Measurements from ENCODE around the gene ABHD17B.

Gene ABHD17B

DNA sequence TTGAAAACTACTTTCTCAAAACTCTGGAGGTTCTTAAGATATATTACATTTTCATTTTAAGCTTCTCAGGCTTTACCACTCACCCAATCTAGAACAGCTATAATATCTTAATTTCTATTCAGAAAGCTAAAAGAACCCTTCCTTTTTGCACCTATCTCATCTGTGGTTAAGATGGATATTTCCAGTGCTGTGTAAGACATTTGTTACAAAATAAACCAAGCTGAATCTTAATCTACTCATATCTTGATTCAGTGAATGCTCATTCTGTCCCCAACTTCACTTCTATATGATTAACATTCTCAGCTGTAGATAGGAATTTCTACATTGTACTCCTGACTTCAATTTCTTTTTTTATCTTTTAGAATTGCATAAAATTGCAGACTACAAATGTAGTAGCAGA is 15.0 kb downstream of the ABHD17B start:
- no peak overlapping the region for H3K27ac ChIP-seq (ENCODE audit: low read depth, low read length)
- no peak overlapping the region for H3K4me3 ChIP-seq (ENCODE audit: low read depth, low read length)

DNA sequence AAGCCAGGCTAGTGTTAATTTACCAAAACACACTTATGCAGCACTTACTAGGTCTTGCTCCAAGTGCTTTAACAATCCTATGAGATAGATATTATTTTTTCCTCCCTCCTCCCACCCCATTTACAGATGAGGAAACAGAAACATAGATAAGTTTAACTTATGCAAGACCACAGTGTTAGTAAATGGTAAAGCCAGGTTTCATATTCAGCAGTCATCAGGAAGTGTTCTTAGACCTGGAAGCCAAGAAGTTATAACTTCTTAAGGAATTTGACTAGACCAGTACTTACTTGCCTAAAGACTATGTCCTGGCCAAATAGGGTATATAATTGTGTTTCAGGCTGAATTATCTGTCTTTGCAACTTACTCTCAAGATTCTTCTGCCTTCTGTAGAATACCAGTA is 15.9 kb downstream of the ABHD17B start:
- H3K4me3 ChIP-seq (ENCODE audit: low read depth, low read length): no peak overlapping the region
- no peaks in the 10 kb centered on the region for H3K27me3 ChIP-seq (ENCODE audit: insufficient read depth, low read length)
- H2AFZ ChIP-seq (ENCODE audit: low read length, unreplicated experiment): no peak overlapping the region
- H3K4me1 ChIP-seq (ENCODE audit: control insufficient read depth, insufficient read depth, low read length, unreplicated experiment): no peaks in the 10 kb centered on the region
- no peak overlapping the region for H3K27ac ChIP-seq (ENCODE audit: low read depth, low read length)
- H3K79me2 ChIP-seq (ENCODE audit: control insufficient read depth, insufficient read depth, low read length, unreplicated experiment): peaks cover 32% of the 10 kb centered on the region
- H3K36me3 ChIP-seq (ENCODE audit: insufficient read depth, low read length): no peaks in the 10 kb centered on the region

More for the DNA sequence above, 15.0 kb downstream of the ABHD17B start:
- Histone ChIP-seq H3K27me3 (ENCODE audit: insufficient read depth, low read length) (no peaks in the 10 kb centered on the region), H3K4me1 (ENCODE audit: control insufficient read depth, insufficient read depth, low read length, unreplicated experiment) (no peaks in the 10 kb centered on the region), H2AFZ (ENCODE audit: low read length, unreplicated experiment) (no peak overlapping the region), H3K36me3 (ENCODE audit: insufficient read depth, low read length) (no peaks in the 10 kb centered on the region), H3K79me2 (ENCODE audit: control insufficient read depth, insufficient read depth, low read length, unreplicated experiment) (peaks cover 30% of the 10 kb centered on the region)

DNA sequence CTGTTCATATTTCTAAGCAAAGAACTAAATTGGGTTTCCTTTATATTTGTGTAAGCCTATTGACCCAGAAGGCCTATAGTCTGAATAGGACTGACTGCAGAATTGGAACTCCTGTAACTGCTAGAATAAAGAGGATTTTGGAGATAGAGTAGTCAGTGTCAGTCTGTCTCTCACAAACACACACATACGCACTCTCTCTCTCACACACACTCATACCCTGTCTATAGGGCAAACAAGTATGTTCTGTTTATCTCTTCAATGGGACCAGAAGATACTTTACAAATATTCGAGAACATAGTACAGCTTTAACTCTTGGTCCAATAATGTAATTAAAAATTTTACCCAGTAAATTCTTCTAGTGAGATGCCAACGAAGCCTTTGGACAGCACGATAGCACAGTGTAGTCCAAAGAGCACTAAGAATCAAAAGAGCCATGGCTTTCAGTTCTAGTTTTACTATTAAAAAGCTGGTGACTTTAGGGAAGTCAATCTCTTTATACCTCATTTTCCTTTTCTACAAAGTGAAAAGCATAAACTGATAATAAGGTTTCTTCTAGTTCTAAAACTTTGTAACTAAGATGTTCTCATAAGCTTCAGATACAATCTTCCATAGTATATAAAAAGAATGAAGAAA is 19.3 kb downstream of the ABHD17B start:
- H3K27ac ChIP-seq (ENCODE audit: low read depth, low read length): no peak overlapping the region
- H3K36me3 ChIP-seq (ENCODE audit: insufficient read depth, low read length): no peaks in the 10 kb centered on the region
- H3K4me1 ChIP-seq (ENCODE audit: control insufficient read depth, insufficient read depth, low read length, unreplicated experiment): no peaks in the 10 kb centered on the region
- no peak overlapping the region for H2AFZ ChIP-seq (ENCODE audit: low read length, unreplicated experiment)
- H3K79me2 ChIP-seq (ENCODE audit: control insufficient read depth, insufficient read depth, low read length, unreplicated experiment): peaks cover 24% of the 10 kb centered on the region
- H3K27me3 ChIP-seq (ENCODE audit: insufficient read depth, low read length): no peaks in the 10 kb centered on the region
- H3K4me3 ChIP-seq (ENCODE audit: low read depth, low read length): no peak overlapping the region

DNA sequence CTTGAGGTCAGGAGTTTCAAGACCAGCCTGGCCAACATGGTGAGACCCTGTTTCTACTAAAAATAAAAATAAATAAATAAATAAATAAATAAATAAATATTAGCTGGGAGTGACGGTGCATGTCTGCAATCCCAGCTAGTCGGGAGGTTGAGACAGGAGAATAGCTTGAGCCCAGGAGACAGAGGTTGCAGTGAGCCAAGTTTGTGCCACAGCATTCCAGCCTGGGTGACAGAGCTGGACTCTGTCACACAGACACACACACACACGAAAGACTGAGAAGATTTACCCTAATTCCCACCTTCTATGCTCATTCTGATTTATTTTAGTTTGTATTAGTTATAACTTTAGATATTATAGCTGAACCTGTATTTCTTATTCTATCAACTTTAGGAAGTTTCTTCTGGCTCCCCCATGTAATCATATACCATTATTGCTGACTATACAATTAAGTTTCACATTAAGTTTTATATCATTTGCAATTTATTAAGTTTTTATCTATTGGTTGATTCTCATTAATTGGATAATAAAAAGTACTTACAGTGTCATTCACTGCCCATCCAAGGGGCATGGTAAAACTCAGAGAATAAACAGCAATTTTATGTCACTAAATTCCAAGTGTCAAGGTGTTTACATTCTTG is 20.8 kb downstream of the ABHD17B start:
- no peak overlapping the region for H3K4me3 ChIP-seq (ENCODE audit: low read depth, low read length)

DNA sequence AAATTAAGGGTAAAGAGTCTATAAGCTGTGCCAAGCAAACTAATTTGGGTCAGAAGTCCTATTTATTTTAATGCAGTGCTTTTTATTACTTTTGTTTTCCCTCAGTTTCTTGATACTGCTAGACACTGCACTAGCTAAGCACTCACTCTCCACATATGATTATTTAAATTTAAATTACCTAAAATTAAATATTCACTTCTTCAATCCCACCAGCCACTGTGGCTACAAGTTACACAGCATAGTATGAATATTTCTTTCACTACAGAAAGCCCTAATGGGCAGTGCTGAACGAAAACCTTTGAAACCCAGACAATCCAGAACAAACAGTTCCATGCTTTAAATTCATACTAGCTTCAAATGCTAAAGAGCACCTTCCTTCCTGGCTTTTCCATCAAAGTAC is 23.6 kb downstream of the ABHD17B start:
- peaks cover 15% of the 10 kb centered on the region for H3K79me2 ChIP-seq (ENCODE audit: control insufficient read depth, insufficient read depth, low read length, unreplicated experiment)
- H3K4me3 ChIP-seq (ENCODE audit: low read depth, low read length): no peak overlapping the region
- peaks cover 7% of the 10 kb centered on the region; the same call in 1 of the 2 replicates for H3K36me3 ChIP-seq (ENCODE audit: insufficient read depth, low read length)
- no peak overlapping the region for H3K27ac ChIP-seq (ENCODE audit: low read depth, low read length)
- no peaks in the 10 kb centered on the region for H3K4me1 ChIP-seq (ENCODE audit: control insufficient read depth, insufficient read depth, low read length, unreplicated experiment)
- no peaks in the 10 kb centered on the region for H3K27me3 ChIP-seq (ENCODE audit: insufficient read depth, low read length)
- no peak overlapping the region for H2AFZ ChIP-seq (ENCODE audit: low read length, unreplicated experiment)

More for the DNA sequence above, 20.8 kb downstream of the ABHD17B start:
- peaks cover 23% of the 10 kb centered on the region for H3K79me2 ChIP-seq (ENCODE audit: control insufficient read depth, insufficient read depth, low read length, unreplicated experiment)
- H3K36me3 ChIP-seq (ENCODE audit: insufficient read depth, low read length): no peaks in the 10 kb centered on the region
- no peak overlapping the region for H3K27ac ChIP-seq (ENCODE audit: low read depth, low read length)
- no peaks in the 10 kb centered on the region for H3K4me1 ChIP-seq (ENCODE audit: control insufficient read depth, insufficient read depth, low read length, unreplicated experiment)
- no peak overlapping the region for H2AFZ ChIP-seq (ENCODE audit: low read length, unreplicated experiment)
- H3K27me3 ChIP-seq (ENCODE audit: insufficient read depth, low read length): no peaks in the 10 kb centered on the region

DNA sequence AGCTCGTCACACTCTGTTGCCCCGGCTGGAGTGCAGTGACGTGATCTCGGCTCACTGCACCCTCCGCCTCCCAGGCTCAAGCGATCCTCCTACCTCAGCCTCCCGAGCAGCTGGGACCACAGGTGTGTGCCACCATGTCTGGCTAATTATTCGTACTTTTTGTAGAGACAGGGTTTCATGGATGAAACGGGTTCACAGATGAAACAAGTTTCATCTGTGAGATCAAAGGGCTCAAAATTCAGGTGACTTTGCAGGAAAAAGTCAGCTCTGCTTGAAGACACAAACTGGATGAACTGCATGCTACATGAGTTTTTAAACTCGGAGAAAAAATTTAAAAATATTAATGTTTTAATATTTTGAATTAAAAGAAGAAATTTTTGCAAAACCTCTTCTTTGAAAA is 24.5 kb downstream of the ABHD17B start:
- peaks cover 15% of the 10 kb centered on the region for H3K79me2 ChIP-seq (ENCODE audit: control insufficient read depth, insufficient read depth, low read length, unreplicated experiment)
- H2AFZ ChIP-seq (ENCODE audit: low read length, unreplicated experiment): no peak overlapping the region
- no peak overlapping the region for H3K27ac ChIP-seq (ENCODE audit: low read depth, low read length)

DNA sequence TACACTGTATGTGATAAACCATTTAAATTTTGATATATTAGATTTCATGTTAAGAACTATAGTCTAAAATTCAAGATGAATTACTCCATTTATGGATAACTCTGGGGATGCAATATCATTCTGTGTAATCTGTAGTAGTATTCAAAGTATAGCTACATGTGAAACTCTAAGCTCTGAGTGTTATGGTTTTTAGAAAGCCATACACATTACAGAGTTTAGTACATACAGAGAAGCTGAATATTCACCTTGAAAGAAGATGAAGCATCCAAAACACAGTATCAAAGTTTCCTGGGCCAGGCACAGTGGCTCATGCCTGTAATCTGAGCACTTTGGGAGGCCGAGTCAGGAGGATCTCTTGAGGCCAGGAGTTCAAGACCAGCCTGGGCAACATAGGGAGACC is 25.0 kb downstream of the ABHD17B start:
- Histone ChIP-seq H3K36me3 (ENCODE audit: insufficient read depth, low read length) (peaks cover 7% of the 10 kb centered on the region; the same call in 1 of the 2 replicates), H3K79me2 (ENCODE audit: control insufficient read depth, insufficient read depth, low read length, unreplicated experiment) (peaks cover 17% of the 10 kb centered on the region), H3K27me3 (ENCODE audit: insufficient read depth, low read length) (no peaks in the 10 kb centered on the region), H3K4me1 (ENCODE audit: control insufficient read depth, insufficient read depth, low read length, unreplicated experiment) (no peaks in the 10 kb centered on the region), H2AFZ (ENCODE audit: low read length, unreplicated experiment) (no peak overlapping the region), H3K27ac (ENCODE audit: low read depth, low read length) (no peak overlapping the region), H3K4me3 (ENCODE audit: low read depth, low read length) (no peak overlapping the region)

More for the DNA sequence above, 24.5 kb downstream of the ABHD17B start:
- Histone ChIP-seq H3K27me3 (ENCODE audit: insufficient read depth, low read length) (no peaks in the 10 kb centered on the region), H3K36me3 (ENCODE audit: insufficient read depth, low read length) (peaks cover 7% of the 10 kb centered on the region; the same call in 1 of the 2 replicates), H3K4me3 (ENCODE audit: low read depth, low read length) (no peak overlapping the region), H3K4me1 (ENCODE audit: control insufficient read depth, insufficient read depth, low read length, unreplicated experiment) (no peaks in the 10 kb centered on the region)

DNA sequence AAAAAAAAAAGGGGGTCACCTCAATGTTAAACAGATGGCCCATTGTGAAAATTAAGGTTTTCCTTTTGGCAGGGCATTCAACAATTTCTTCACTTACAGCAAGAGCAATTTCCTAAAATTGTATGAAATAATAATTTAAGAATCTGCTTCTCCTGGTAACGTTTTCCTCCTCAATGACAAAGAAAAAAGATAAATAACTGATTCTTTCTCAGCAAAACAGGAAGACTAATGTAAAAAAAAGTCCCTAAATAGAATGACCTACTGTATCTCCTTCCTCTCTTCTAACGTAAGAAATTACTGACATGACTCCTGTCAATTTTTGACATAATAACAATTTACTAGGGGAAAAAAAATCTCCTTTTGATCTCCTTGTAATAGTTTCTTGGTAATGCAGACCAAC is 25.5 kb downstream of the ABHD17B start:
- Histone ChIP-seq H2AFZ (ENCODE audit: low read length, unreplicated experiment) (no peak overlapping the region), H3K4me3 (ENCODE audit: low read depth, low read length) (no peak overlapping the region), H3K79me2 (ENCODE audit: control insufficient read depth, insufficient read depth, low read length, unreplicated experiment) (peaks cover 16% of the 10 kb centered on the region), H3K36me3 (ENCODE audit: insufficient read depth, low read length) (peaks cover 7% of the 10 kb centered on the region; the same call in 1 of the 2 replicates), H3K27ac (ENCODE audit: low read depth, low read length) (no peak overlapping the region), H3K27me3 (ENCODE audit: insufficient read depth, low read length) (no peaks in the 10 kb centered on the region), H3K4me1 (ENCODE audit: control insufficient read depth, insufficient read depth, low read length, unreplicated experiment) (no peaks in the 10 kb centered on the region)

DNA sequence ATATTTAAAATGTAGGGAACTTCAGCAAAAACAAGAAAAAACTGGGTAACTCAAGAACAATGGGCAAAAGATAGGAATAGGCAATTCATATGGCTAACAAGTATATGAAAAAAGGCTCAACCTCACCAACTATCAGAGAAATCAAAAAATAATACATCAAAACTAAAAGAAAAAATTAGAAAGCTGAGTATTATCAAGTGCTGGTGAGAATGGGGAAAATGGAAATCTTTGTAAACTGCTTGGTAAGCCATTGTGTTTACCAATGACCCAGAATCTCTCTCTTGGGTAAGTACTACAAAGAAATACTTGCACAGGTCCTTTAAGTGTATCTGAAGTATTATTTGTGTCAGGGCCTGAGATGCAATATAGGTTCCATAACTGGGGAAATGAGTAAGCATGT is 27.0 kb downstream of the ABHD17B start:
- no peaks in the 10 kb centered on the region for H3K4me1 ChIP-seq (ENCODE audit: control insufficient read depth, insufficient read depth, low read length, unreplicated experiment)
- H3K79me2 ChIP-seq (ENCODE audit: control insufficient read depth, insufficient read depth, low read length, unreplicated experiment): peaks cover 22% of the 10 kb centered on the region
- H2AFZ ChIP-seq (ENCODE audit: low read length, unreplicated experiment): no peak overlapping the region
- H3K27ac ChIP-seq (ENCODE audit: low read depth, low read length): no peak overlapping the region
- no peak overlapping the region for H3K4me3 ChIP-seq (ENCODE audit: low read depth, low read length)
- no peaks in the 10 kb centered on the region for H3K27me3 ChIP-seq (ENCODE audit: insufficient read depth, low read length)
- peaks cover 7% of the 10 kb centered on the region; the same call in 1 of the 2 replicates for H3K36me3 ChIP-seq (ENCODE audit: insufficient read depth, low read length)

DNA sequence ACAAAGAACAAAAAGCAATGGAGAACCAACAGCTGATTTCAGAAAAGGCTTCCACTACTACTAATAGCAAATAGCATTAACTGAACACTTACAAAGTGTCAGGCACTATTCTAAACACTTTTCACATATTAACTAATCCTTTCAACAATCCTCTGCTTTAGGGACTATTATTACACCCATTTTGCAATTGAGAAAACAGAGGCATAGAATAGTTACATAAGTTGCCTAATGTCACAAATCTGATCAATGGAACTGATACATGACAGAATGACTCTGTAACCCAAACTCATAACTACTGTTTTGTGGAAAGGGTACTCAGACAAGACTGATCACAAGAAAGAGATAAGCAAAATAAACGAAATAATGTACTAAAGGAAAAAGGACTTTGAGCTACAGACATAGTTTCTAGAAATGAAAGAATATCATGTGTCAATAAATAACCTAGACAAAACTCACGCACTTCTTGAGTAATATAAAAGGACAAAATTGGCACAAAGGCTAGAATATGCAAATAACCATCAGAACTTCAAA is 31.3 kb downstream of the ABHD17B start:
- no peak overlapping the region for H3K27ac ChIP-seq (ENCODE audit: low read depth, low read length)
- H2AFZ ChIP-seq (ENCODE audit: low read length, unreplicated experiment): no peak overlapping the region
- peaks cover 34% of the 10 kb centered on the region for H3K79me2 ChIP-seq (ENCODE audit: control insufficient read depth, insufficient read depth, low read length, unreplicated experiment)
- H3K27me3 ChIP-seq (ENCODE audit: insufficient read depth, low read length): no peaks in the 10 kb centered on the region
- peaks cover 8% of the 10 kb centered on the region; the same call in 1 of the 2 replicates for H3K36me3 ChIP-seq (ENCODE audit: insufficient read depth, low read length)
- H3K4me3 ChIP-seq (ENCODE audit: low read depth, low read length): no peak overlapping the region
- H3K4me1 ChIP-seq (ENCODE audit: control insufficient read depth, insufficient read depth, low read length, unreplicated experiment): no peaks in the 10 kb centered on the region

Measured in ACC112 (cell line).